Liver (tissue), 9 donors: ENCODE measurements around the gene ITGB3. TPM values are rescaled to one million over a fixed set of nuclear protein-coding genes. Genes with fewer than 3 reads are reported as not detected.

Source experiments
- DNase-seq: peaks from one replicate; pipeline ENCODE4 v3.0.0-alpha.2; 2017; ENCODE audit warnings: low spot score
- H3K27ac ChIP-seq, 2 donors: one replicate each; pipeline ENCODE4 v1.7.0; 2013; ENCODE audit warnings: inconsistent platforms in 2 of 2, low read length in 2 of 2, control low read depth in 1 of 2, low read depth in 1 of 2, mild to moderate bottlenecking in 1 of 2
- H3K27me3 ChIP-seq, 4 donors: one replicate each; pipeline versions ENCODE4 v1.6.1 to v1.7.0; 2013; ENCODE audit warnings: low read length in 3 of 4, inconsistent platforms in 1 of 4, mild to moderate bottlenecking in 1 of 4, moderate library complexity in 1 of 4; ENCODE audit not compliant: control insufficient read depth in 4 of 4, insufficient read depth in 4 of 4
- H3K36me3 ChIP-seq, 4 donors: one replicate each; pipeline versions ENCODE4 v1.6.1 to v1.7.0; 2013; ENCODE audit warnings: low read length in 3 of 4, mild to moderate bottlenecking in 3 of 4, low read depth in 1 of 4, moderate library complexity in 1 of 4; ENCODE audit not compliant: control insufficient read depth in 4 of 4, insufficient read depth in 3 of 4
- H3K4me1 ChIP-seq, 4 donors: one replicate each; pipeline versions ENCODE4 v1.6.1 to v1.7.0; 2013; ENCODE audit warnings: low read length in 3 of 4, mild to moderate bottlenecking in 3 of 4, moderate library complexity in 1 of 4; ENCODE audit not compliant: control insufficient read depth in 4 of 4, insufficient read depth in 4 of 4
- H3K4me3 ChIP-seq, 3 donors: one replicate each; pipeline versions ENCODE4 v1.6.1 to v1.7.0; 2013; ENCODE audit warnings: low read length in 3 of 3, control low read depth in 1 of 3, low read depth in 1 of 3, mild to moderate bottlenecking in 1 of 3
- H3K9ac ChIP-seq, 2 donors: one replicate each; pipeline ENCODE4 v1.7.0; 2013; ENCODE audit warnings: low read length in 2 of 2, mild to moderate bottlenecking in 2 of 2, moderate library complexity in 2 of 2, control low read depth in 1 of 2, low read depth in 1 of 2
- H3K9me3 ChIP-seq, 4 donors: one replicate each; pipeline versions ENCODE4 v1.6.1 to v1.7.0; 2013; ENCODE audit warnings: low read length in 3 of 4; ENCODE audit not compliant: control insufficient read depth in 4 of 4
- ATF3 ChIP-seq: IDR thresholded peaks from 2 replicates; pipeline ENCODE4 v1.6.1; 2016; ENCODE audit warnings: antibody characterized with exemption
- EGR1 ChIP-seq, 2 donors: IDR thresholded peaks; 2 replicates each; pipeline ENCODE4 v1.6.1; 2016 to 2018; ENCODE audit warnings: antibody characterized with exemption in 2 of 2, low read depth in 2 of 2
- FOXA1 ChIP-seq: IDR thresholded peaks from 2 replicates; pipeline ENCODE4 v1.6.1; 2016; ENCODE audit warnings: antibody characterized with exemption
- FOXA2 ChIP-seq: IDR thresholded peaks from 2 replicates; pipeline ENCODE4 v1.6.1; 2016; ENCODE audit warnings: antibody characterized with exemption
- GABPA ChIP-seq, 2 donors: IDR thresholded peaks in 1 of 2; conservative IDR thresholded peaks in 1 of 2; 2 replicates each; pipeline ENCODE4 v1.6.1; 2016; ENCODE audit warnings: antibody characterized with exemption in 2 of 2, mild to moderate bottlenecking in 1 of 2, moderate library complexity in 1 of 2
- HNF4A ChIP-seq, 2 donors: conservative IDR thresholded peaks; 2 replicates each; pipeline ENCODE4 v1.6.1; 2016; ENCODE audit warnings: antibody characterized with exemption in 2 of 2, mild to moderate bottlenecking in 2 of 2
- HNF4G ChIP-seq: IDR thresholded peaks from 2 replicates; pipeline ENCODE4 v1.6.1; 2016; ENCODE audit warnings: antibody characterized with exemption
- JUND ChIP-seq, 2 donors: IDR thresholded peaks; 2 replicates each; pipeline ENCODE4 v1.6.1; 2016; ENCODE audit warnings: antibody characterized with exemption in 2 of 2
- NR2F2 ChIP-seq: IDR thresholded peaks from 2 replicates; pipeline ENCODE4 v1.6.1; 2016; ENCODE audit warnings: antibody characterized with exemption
- RAD21 ChIP-seq, 2 donors: IDR thresholded peaks; 2 replicates each; pipeline ENCODE4 v1.6.1; 2016; ENCODE audit warnings: antibody characterized with exemption in 2 of 2, mild to moderate bottlenecking in 2 of 2
- REST ChIP-seq: IDR thresholded peaks from 2 replicates; pipeline ENCODE4 v1.6.1; 2016; ENCODE audit warnings: antibody characterized with exemption, mild to moderate bottlenecking
- RXRA ChIP-seq, 2 donors: IDR thresholded peaks; 2 replicates each; pipeline ENCODE4 v1.6.1; 2017 to 2018; ENCODE audit warnings: antibody characterized with exemption in 2 of 2, mild to moderate bottlenecking in 1 of 2
- SP1 ChIP-seq: IDR thresholded peaks from 2 replicates; pipeline ENCODE4 v1.6.1; 2018; ENCODE audit warnings: antibody characterized with exemption, mild to moderate bottlenecking
- TAF1 ChIP-seq: conservative IDR thresholded peaks from 2 replicates; pipeline ENCODE4 v1.6.1; 2016; ENCODE audit warnings: antibody characterized with exemption, mild to moderate bottlenecking
- YY1 ChIP-seq: IDR thresholded peaks from 2 replicates; pipeline ENCODE4 v1.6.1; 2016; ENCODE audit warnings: antibody characterized with exemption, mild to moderate bottlenecking
- ZBTB33 ChIP-seq: IDR thresholded peaks from 2 replicates; pipeline ENCODE4 v1.6.1; 2016; ENCODE audit warnings: antibody characterized with exemption
- WGBS: extraction: QIAGEN DNeasy Blood & Tissue Kit; methylation state at CpG from one replicate; pipeline ENCODE4 v1.1.7; 2013; 5-methylcytosine and 5-hydroxymethylcytosine counted together
- polyA plus RNA-seq, 2 donors: library from polyadenylated mRNA; stranded (reverse) in 1 of 2; unstranded in 1 of 2; fragments of 200-250 nt in 1 of 2; fragments of >200 nt in 1 of 2; fragmentation: Nextera tagmentation in 1 of 2; extraction: Ambion mirVana in 1 of 2; gene quantifications; one replicate each; pipeline versions ENCODE4 v1.2.1 to v1.2.3, GENCODE V29; 2013 to 2015
- total RNA-seq, 2 donors: library from RNA; depleted of rRNA; stranded (reverse); fragments of >200 nt; gene quantifications; one replicate each; pipeline ENCODE4 v1.2.3, GENCODE V29; 2014
- TF ChIP-seq, protein P1 (sequence below): fragments of 150-350 bp; IDR thresholded peaks from 2 replicates; pipeline ENCODE4 v1.5.1; 2017; ENCODE audit warnings: improper control_type of control experiment, low read depth, low read length; ENCODE audit not compliant: missing input control
- TF ChIP-seq, protein P2 (sequence below): IDR thresholded peaks from 2 replicates; pipeline ENCODE4 v1.6.1; 2016; ENCODE audit warnings: antibody characterized with exemption
- donor health status: healthy.
- donor health status: healthy.
- donor health status: healthy.
- donor health status: healthy.
- donor health status: healthy.

Gene ITGB3
- total and polyA plus RNA-seq, 4 donors, result 0.47 to 33.4 (median 3.8) TPM

DNA sequence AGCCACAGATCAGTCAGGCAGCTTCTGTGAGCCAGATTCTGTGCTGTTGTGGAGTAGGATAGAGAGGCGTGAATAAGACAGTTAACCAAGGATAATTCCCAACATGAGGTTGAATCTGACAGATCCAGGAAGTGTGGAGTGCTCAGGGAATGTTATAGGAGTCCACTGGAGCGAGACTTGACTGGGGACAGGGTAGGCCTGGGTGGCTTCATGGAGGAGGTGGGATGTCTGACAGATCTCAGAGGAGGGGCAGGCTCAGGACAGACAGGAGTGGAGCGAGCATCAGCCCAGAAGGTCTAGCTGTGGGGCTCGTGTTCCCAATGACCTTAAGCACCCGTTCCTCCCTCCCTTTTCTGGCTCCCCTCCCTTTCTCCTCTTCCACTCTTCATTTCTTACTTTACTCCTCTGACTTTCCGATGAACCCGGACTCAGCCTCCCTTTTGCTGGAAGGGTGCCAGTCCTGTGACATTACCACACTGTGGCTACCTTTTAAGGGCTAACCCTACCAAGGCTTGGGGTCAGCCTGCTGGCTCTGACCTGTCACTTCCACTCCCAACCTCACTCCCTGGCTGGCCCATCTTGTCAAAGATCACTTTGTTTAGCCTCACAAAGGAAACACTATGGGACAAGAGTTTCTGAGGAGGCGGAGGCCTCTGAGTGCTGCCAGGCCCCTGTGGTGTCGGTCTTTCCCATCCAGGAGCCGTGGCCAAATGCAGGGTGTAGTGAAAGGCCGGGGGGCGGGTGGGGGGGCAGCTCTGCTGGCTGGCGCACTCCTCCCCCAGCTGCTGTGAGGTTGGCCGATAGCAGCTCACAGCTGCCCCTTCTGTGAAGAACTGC is 41.6 kb downstream of the ITGB3 start:
- Histone ChIP-seq H3K4me3 (no peak overlapping the region), H3K9ac (no peak overlapping the region), H3K4me1 (peaks cover 4 to 36% (median 27%) of the 10 kb centered on the region in 4 donors), H3K36me3 (no peaks in the 10 kb centered on the region), H3K27ac (no peak overlapping the region), H3K9me3 (no peaks in the 10 kb centered on the region), H3K27me3 (no peaks in the 10 kb centered on the region)
- DNase-seq, result no peak
- WGBS, result 90% methylated on average over 14 of the region's 14 CpGs
- TF ChIP-seq, protein P1, sequence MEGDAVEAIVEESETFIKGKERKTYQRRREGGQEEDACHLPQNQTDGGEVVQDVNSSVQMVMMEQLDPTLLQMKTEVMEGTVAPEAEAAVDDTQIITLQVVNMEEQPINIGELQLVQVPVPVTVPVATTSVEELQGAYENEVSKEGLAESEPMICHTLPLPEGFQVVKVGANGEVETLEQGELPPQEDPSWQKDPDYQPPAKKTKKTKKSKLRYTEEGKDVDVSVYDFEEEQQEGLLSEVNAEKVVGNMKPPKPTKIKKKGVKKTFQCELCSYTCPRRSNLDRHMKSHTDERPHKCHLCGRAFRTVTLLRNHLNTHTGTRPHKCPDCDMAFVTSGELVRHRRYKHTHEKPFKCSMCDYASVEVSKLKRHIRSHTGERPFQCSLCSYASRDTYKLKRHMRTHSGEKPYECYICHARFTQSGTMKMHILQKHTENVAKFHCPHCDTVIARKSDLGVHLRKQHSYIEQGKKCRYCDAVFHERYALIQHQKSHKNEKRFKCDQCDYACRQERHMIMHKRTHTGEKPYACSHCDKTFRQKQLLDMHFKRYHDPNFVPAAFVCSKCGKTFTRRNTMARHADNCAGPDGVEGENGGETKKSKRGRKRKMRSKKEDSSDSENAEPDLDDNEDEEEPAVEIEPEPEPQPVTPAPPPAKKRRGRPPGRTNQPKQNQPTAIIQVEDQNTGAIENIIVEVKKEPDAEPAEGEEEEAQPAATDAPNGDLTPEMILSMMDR, result no peak
- no peak for TF ChIP-seq FOXA1
- no peak for TF ChIP-seq HNF4G
- TF ChIP-seq RXRA (IDR thresholded peaks at IDR 0.05), result no peak
- TF ChIP-seq TAF1, result no peak
- TF ChIP-seq RAD21 (IDR thresholded peaks at IDR 0.05), result no peak
- no peak for TF ChIP-seq ZBTB33
- no peak for TF ChIP-seq NR2F2
- no peak for TF ChIP-seq YY1
- TF ChIP-seq JUND (IDR thresholded peaks at IDR 0.05), result no peak
- TF ChIP-seq, protein P2, sequence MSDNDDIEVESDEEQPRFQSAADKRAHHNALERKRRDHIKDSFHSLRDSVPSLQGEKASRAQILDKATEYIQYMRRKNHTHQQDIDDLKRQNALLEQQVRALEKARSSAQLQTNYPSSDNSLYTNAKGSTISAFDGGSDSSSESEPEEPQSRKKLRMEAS, result no peak
- no peak for TF ChIP-seq GABPA (IDR thresholded peaks at IDR 0.05 in 1 of 2, conservative IDR thresholded peaks at IDR 0.05 in 1 of 2)
- TF ChIP-seq REST, result no peak
- no peak for TF ChIP-seq HNF4A (conservative IDR thresholded peaks at IDR 0.05)
- TF ChIP-seq EGR1 (IDR thresholded peaks at IDR 0.05; ENCODE audit: low read depth in 2 of 2), result no peak
- TF ChIP-seq ATF3, result no peak
- no peak for TF ChIP-seq FOXA2
- TF ChIP-seq SP1, result no peak
